IMR-90 (cell line): ENCODE measurements around the gene GSG1L. TPM values are rescaled to one million over a fixed set of nuclear protein-coding genes. Genes with fewer than 3 reads are reported as not detected.
A peak's percentile ranks its signal among the peaks of the same experiment; 100 is the strongest.

Experiments
- ATAC-seq: fragments of 200-7000 bp; cut with Tn5 transposase; 2 replicates; pipeline ENCODE4 v1.9.1; 2020; ENCODE audit warnings: low read depth, mild to moderate bottlenecking, moderate library complexity
- BruUV-seq: library from RNA; stranded (reverse); fragments of 400-500 nt; replicated peaks from 2 replicates; lab custom pipeline; 2021; lab: Mats Ljungman, UMichigan
- CTCF ChIA-PET: fragments of 300-600 bp; formaldehyde crosslinking; extraction: SDS; loops from one replicate; lab custom pipeline; 2021; ENCODE audit warnings: antibody characterized with exemption; lab: Yijun Ruan, JAX
- POLR2A ChIA-PET: fragments of 300-600 bp; sonication (Branson Sonifier 250); formaldehyde crosslinking; loops from one replicate; lab custom pipeline; 2022; ENCODE audit warnings: antibody characterized with exemption; ENCODE audit not compliant: unreplicated experiment; lab: Charles Lee
- DNase-seq: peaks from one replicate; pipeline ENCODE4 v3.0.0; 2013
- H2AFZ ChIP-seq: replicated peaks from 2 replicates; pipeline ENCODE3; 2013; ENCODE audit warnings: low read length, mild to moderate bottlenecking; ENCODE audit not compliant: poor library complexity
- H2AK5ac ChIP-seq: 2 replicates; pipeline ENCODE4 v1.6.1; 2013; ENCODE audit warnings: low read depth, low read length, inconsistent platforms
- H2AK9ac ChIP-seq: replicated peaks from 2 replicates; pipeline ENCODE3; 2013; ENCODE audit warnings: mild to moderate bottlenecking, low read depth, low read length, moderate library complexity; ENCODE audit not compliant: poor library complexity
- H2BK120ac ChIP-seq: 2 replicates; pipeline ENCODE4 v1.6.1; 2013; ENCODE audit warnings: low read depth, low read length, inconsistent platforms
- H2BK15ac ChIP-seq: 3 replicates; pipeline ENCODE4 v1.6.1; 2013; ENCODE audit warnings: low read depth, low read length, inconsistent platforms
- H2BK20ac ChIP-seq: 2 replicates; pipeline ENCODE4 v1.6.1; 2013; ENCODE audit warnings: low read depth, mild to moderate bottlenecking, inconsistent platforms, low read length, moderate library complexity
- H2BK5ac ChIP-seq: 2 replicates; pipeline ENCODE4 v1.6.1; 2013; ENCODE audit warnings: mild to moderate bottlenecking, low read depth, low read length, inconsistent platforms; ENCODE audit not compliant: poor library complexity, severe bottlenecking
- H3K14ac ChIP-seq: replicated peaks from 2 replicates; pipeline ENCODE4 v1.6.1; 2013; ENCODE audit warnings: low read depth, low read length, inconsistent platforms
- H3K18ac ChIP-seq: 2 replicates; pipeline ENCODE4 v1.6.1; 2013; ENCODE audit warnings: low read depth, low read length, control low read depth
- H3K23ac ChIP-seq: 2 replicates; pipeline ENCODE4 v1.6.1; 2013; ENCODE audit warnings: low read depth, low read length, inconsistent platforms
- H3K27ac ChIP-seq: 2 replicates; pipeline ENCODE4 v1.5.1; 2013; ENCODE audit warnings: mild to moderate bottlenecking, control low read depth, low read length; ENCODE audit not compliant: insufficient read depth
- H3K27me3 ChIP-seq: 2 replicates; pipeline ENCODE4 v1.6.1; 2013; ENCODE audit warnings: low read length; ENCODE audit not compliant: control insufficient read depth, insufficient read depth
- H3K36me3 ChIP-seq: 2 replicates; pipeline ENCODE4 v1.6.1; 2013; ENCODE audit warnings: low read length, mixed read lengths; ENCODE audit not compliant: control insufficient read depth, insufficient read depth
- H3K4ac ChIP-seq: 2 replicates; pipeline ENCODE4 v1.6.1; 2013; ENCODE audit warnings: low read depth, low read length, inconsistent platforms
- H3K4me1 ChIP-seq: 2 replicates; pipeline ENCODE4 v1.6.1; 2013; ENCODE audit warnings: low read length, mixed read lengths; ENCODE audit not compliant: control insufficient read depth, insufficient read depth
- H3K4me2 ChIP-seq: 2 replicates; pipeline ENCODE4 v1.6.1; 2013; ENCODE audit warnings: low read depth, mild to moderate bottlenecking, control low read depth, low read length, moderate library complexity
- H3K4me3 ChIP-seq: 2 replicates; pipeline ENCODE4 v1.5.1; 2013; ENCODE audit warnings: low read depth, mild to moderate bottlenecking, control low read depth, low read length, moderate library complexity; ENCODE audit not compliant: insufficient read depth
- H3K56ac ChIP-seq: 2 replicates; pipeline ENCODE4 v1.6.1; 2013; ENCODE audit warnings: low read length, inconsistent platforms; ENCODE audit not compliant: insufficient read depth; ENCODE audit errors: extremely low read depth
- H3K79me1 ChIP-seq, 2 experiments: 2 replicates each; pipeline ENCODE4 v1.6.1; 2013; ENCODE audit warnings: low read length in 2 of 2, inconsistent platforms in 1 of 2, low read depth in 1 of 2
- H3K9ac ChIP-seq: 2 replicates; pipeline ENCODE4 v1.6.1; 2013; ENCODE audit warnings: low read depth, low read length, control low read depth
- H3K9me1 ChIP-seq: 2 replicates; pipeline ENCODE4 v1.6.1; 2013; ENCODE audit warnings: low read length, inconsistent platforms; ENCODE audit not compliant: insufficient read depth
- H3K9me3 ChIP-seq: 2 replicates; pipeline ENCODE4 v1.6.1; 2013; ENCODE audit warnings: low read length; ENCODE audit not compliant: control insufficient read depth, insufficient read depth
- H4K20me1 ChIP-seq: 2 replicates; pipeline ENCODE4 v1.6.1; 2013; ENCODE audit warnings: low read length, inconsistent platforms; ENCODE audit not compliant: insufficient read depth
- H4K5ac ChIP-seq: 2 replicates; pipeline ENCODE4 v1.6.1; 2013; ENCODE audit warnings: mild to moderate bottlenecking, low read depth, low read length, control low read depth
- H4K8ac ChIP-seq, 2 experiments: 2 replicates each; pipeline ENCODE4 v1.6.1; 2013; ENCODE audit warnings: low read depth in 2 of 2, low read length in 2 of 2, control low read depth in 1 of 2, inconsistent platforms in 1 of 2
- H4K91ac ChIP-seq: 2 replicates; pipeline ENCODE4 v1.6.1; 2013; ENCODE audit warnings: low read depth, low read length, inconsistent platforms; ENCODE audit not compliant: insufficient read depth
- BHLHE40 ChIP-seq: fragments of 150-350 bp; IDR thresholded peaks from 2 replicates; pipeline ENCODE4 v1.6.1; 2016; ENCODE audit warnings: mild to moderate bottlenecking, low read depth, low read length
- CEBPB ChIP-seq: IDR thresholded peaks from 2 replicates; pipeline ENCODE4 v1.6.1; 2012; ENCODE audit warnings: low read depth, low read length, improper control_type of control experiment
- MAFK ChIP-seq: IDR thresholded peaks from 2 replicates; pipeline ENCODE4 v1.6.1; 2012; ENCODE audit warnings: low read depth, low read length, improper control_type of control experiment
- NFE2L2 ChIP-seq: fragments of 150-350 bp; IDR thresholded peaks from 2 replicates; pipeline ENCODE4 v1.6.1; 2016; ENCODE audit warnings: low read depth, mild to moderate bottlenecking, low read length
- RAD21 ChIP-seq: IDR thresholded peaks from 2 replicates; pipeline ENCODE4 v1.6.1; 2012; ENCODE audit warnings: low read length, improper control_type of control experiment
- SMC3 ChIP-seq: fragments of 150-350 bp; IDR thresholded peaks from 2 replicates; pipeline ENCODE4 v1.6.1; 2016; ENCODE audit warnings: low read depth, mild to moderate bottlenecking, antibody characterized with exemption, low read length, moderate library complexity
- WGBS, 2 experiments: methylation state at CpG; one replicate each; pipeline versions ENCODE4 v1.1.5 to v1.1.7; 2013; ENCODE audit warnings: missing lambda C conversion rate in 2 of 2; ENCODE audit not compliant: insufficient read length in 1 of 2; ENCODE audit errors: extremely low coverage in 2 of 2; 5-methylcytosine and 5-hydroxymethylcytosine counted together
- dilution Hi-C: fragments of 300-500 bp; cut with HindIII; formaldehyde crosslinking; loops from one replicate; pipeline ENCODE4 v1.14.3; 2018; ENCODE audit warnings: low sequenced_read_pairs; ENCODE audit not compliant: unreplicated experiment
- in situ Hi-C: fragments of 300-500 bp; cut with MboI; formaldehyde crosslinking; loops from 3 replicates; pipeline ENCODE4 v1.14.3; 2019; ENCODE audit warnings: low sequenced_read_pairs, inconsistent platforms, mixed read lengths
- intact Hi-C: fragments of 100-400 bp; cut with micrococcal nuclease; formaldehyde crosslinking; loops from 2 replicates; pipeline ENCODE4 v1.10.0; 2022
- polyA plus RNA-seq, 3 experiments: library from polyadenylated mRNA; depleted of rRNA; stranded (reverse); fragments of >200 nt; gene quantifications; 2 replicates each; pipeline ENCODE4 v1.2.3, GENCODE V29; 2012; ENCODE audit warnings: low replicate concordance in 1 of 3
- total RNA-seq: library from RNA; depleted of rRNA; stranded (reverse); fragments of >200 nt; gene quantifications from 2 replicates; pipeline ENCODE4 v1.2.3, GENCODE V29; 2012
- TF ChIP-seq, protein P1 (sequence below): fragments of 150-350 bp; IDR thresholded peaks from 2 replicates; pipeline ENCODE4 v1.6.1; 2016; ENCODE audit warnings: low read depth, mild to moderate bottlenecking, low read length, moderate library complexity, borderline replicate concordance

The GSG1L gene
- total and polyA plus RNA-seq, 2 of the 4 experiments (the other 2 are of a cell fraction), result not detected

DNA sequence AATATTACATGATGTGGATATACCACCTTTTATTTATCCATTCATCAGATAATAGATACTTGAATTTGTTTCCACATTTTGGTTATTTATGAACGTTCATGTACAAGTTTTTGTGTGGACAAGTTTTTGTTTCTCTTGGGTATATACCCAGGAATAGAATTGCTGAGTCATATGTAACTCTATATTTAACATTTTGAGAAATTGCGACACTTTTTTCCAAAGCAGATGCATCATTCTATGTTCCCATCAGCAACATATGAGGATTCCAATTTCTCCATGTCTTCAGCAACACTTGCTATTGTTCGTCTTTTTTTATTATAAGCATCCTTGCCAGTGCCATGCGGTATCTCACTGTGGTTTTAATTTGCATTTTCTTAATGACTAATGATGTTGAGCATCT is 93.9 kb downstream of the GSG1L start:
- H3K4me2 ChIP-seq, result no peak overlapping the region
- no peak overlapping the region for H4K91ac ChIP-seq
- H3K14ac ChIP-seq, result no peak overlapping the region
- DNase-seq (peak; percentile 21), ATAC-seq (no peak)
- H4K20me1 ChIP-seq, result no peaks in the 10 kb centered on the region
- H3K79me1 ChIP-seq, result no peaks in the 10 kb centered on the region
- no peaks in the 10 kb centered on the region for H3K9me3 ChIP-seq
- H3K4ac ChIP-seq, result no peak overlapping the region
- no peak overlapping the region for H2AK5ac ChIP-seq
- BruUV-seq, result no TSS peak
- H3K23ac ChIP-seq, result no peak overlapping the region
- H4K8ac ChIP-seq, result no peak overlapping the region
- no peak overlapping the region for H2BK5ac ChIP-seq
- H3K9me1 ChIP-seq, result no peaks in the 10 kb centered on the region
- no peak overlapping the region for H2BK20ac ChIP-seq
- no peak overlapping the region for H3K9ac ChIP-seq
- intact Hi-C loops (no loop called here), dilution Hi-C loops (no loop called here), in situ Hi-C loops (no loop called here)
- no peak overlapping the region for H2BK120ac ChIP-seq
- no peaks in the 10 kb centered on the region for H3K36me3 ChIP-seq
- H3K27me3 ChIP-seq, result peaks cover under 1% of the 10 kb centered on the region
- no peaks in the 10 kb centered on the region for H3K4me1 ChIP-seq
- no peak overlapping the region for H3K18ac ChIP-seq
- ChIA-PET POLR2A (no interaction called here), CTCF (no interaction called here)
- TF ChIP-seq MAFK (peak; percentile 70), RAD21 (no peak), BHLHE40 (no peak), CEBPB (peak; percentile 86), SMC3 (no peak), NFE2L2 (peak; percentile 91)
- TF ChIP-seq, protein P1, sequence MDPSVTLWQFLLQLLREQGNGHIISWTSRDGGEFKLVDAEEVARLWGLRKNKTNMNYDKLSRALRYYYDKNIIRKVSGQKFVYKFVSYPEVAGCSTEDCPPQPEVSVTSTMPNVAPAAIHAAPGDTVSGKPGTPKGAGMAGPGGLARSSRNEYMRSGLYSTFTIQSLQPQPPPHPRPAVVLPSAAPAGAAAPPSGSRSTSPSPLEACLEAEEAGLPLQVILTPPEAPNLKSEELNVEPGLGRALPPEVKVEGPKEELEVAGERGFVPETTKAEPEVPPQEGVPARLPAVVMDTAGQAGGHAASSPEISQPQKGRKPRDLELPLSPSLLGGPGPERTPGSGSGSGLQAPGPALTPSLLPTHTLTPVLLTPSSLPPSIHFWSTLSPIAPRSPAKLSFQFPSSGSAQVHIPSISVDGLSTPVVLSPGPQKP, result no peak
- WGBS, 2 experiments, result no CpG with 5 or more reads among the region's 4 CpGs
- no peak overlapping the region for H2AFZ ChIP-seq
- H3K4me3 ChIP-seq, result no peak overlapping the region
- H3K27ac ChIP-seq, result no peak overlapping the region
- no peak overlapping the region for H4K5ac ChIP-seq
- no peak overlapping the region for H2AK9ac ChIP-seq
- H2BK15ac ChIP-seq, result no peak overlapping the region
- no peak overlapping the region for H3K56ac ChIP-seq
